Measurements from ENCODE around the gene PTPRG. TPM values are rescaled to one million over a fixed set of nuclear protein-coding genes. Genes with fewer than 3 reads are reported as not detected.

The PTPRG gene
- total and polyA plus RNA-seq, 2 donors (not counting 3 experiments of a cell fraction or from before 2014, with no cell fraction given), result 8.9 to 39.1 TPM

DNA sequence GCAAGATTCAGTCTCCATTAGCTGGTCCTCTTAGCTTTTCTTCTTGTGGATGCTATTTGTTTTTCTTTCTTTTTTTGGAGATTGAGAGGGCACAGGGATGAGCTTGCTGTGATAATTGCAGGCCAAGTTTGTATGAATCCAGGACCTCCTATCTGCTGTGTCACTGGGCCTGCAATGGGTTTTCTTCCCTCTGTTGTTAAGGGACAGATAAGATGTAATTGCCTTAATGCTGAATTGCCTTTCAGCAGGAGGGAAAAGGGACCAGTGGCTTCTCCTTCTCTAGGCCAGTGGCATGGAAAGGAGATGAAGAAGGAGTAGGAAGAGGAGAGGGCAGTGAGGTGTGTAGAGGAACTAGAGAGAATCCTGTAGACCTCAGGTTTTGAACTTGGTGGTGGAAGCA is 29.9 kb downstream of the PTPRG start:
- Histone ChIP-seq H3K9me3 (replicated peaks; ENCODE audit: control insufficient read depth, insufficient read depth, low read length) (no peaks in the 10 kb centered on the region), H3K4me1 (ENCODE audit: control insufficient read depth, extremely low read depth, insufficient read depth, low read length) (no peaks in the 10 kb centered on the region), H2AFZ (ENCODE audit: low read depth, low read length) (no peak overlapping the region), H3K4me2 (ENCODE audit: insufficient read depth, low read length) (no peak overlapping the region), H3K27me3 (ENCODE audit: control insufficient read depth in 2 of 2, insufficient read depth in 2 of 2, low read length in 2 of 2) (no peaks in the 10 kb centered on the region), H3K27ac (ENCODE audit: insufficient read depth, low read depth, low read length) (no peak overlapping the region), H3K79me2 (ENCODE audit: control insufficient read depth, insufficient read depth, low read length) (peaks cover 4% of the 10 kb centered on the region), H3K9me1 (replicated peaks; ENCODE audit: control insufficient read depth, extremely low read depth, insufficient read depth, low read length) (no peaks in the 10 kb centered on the region), H4K20me1 (replicated peaks; ENCODE audit: control insufficient read depth, extremely low read depth, insufficient read depth, low read length) (no peaks in the 10 kb centered on the region), H3K4me3 (replicated peaks in 1 of 3; ENCODE audit: insufficient read depth in 1 of 3, low read depth in 1 of 3, low read length in 3 of 3) (no peak overlapping the region), H3K9ac (replicated peaks; ENCODE audit: extremely low read depth, insufficient read depth, low read length) (no peak overlapping the region), H3K36me3 (ENCODE audit: control insufficient read depth in 2 of 2, extremely low read depth in 1 of 2, insufficient read depth in 2 of 2, low read length in 2 of 2) (no peaks in the 10 kb centered on the region)
- FAIRE-seq (no peak), DNase-seq (ENCODE audit: low read depth, low spot score) (no peak)
- dilution Hi-C loops (cut with MboI; ENCODE audit: extremely low pct_ligation_motif_present, low sequenced_read_pairs) (no loop called here), intact Hi-C loops (cut with micrococcal nuclease) (no loop called here)
- BruUV-seq (replicated peaks), result no TSS peak
- CTCF ChIA-PET, result no interaction called here
- POLR2A ChIA-PET, result no interaction called here
- TF ChIP-seq JUN (IDR thresholded peaks at IDR 0.05; ENCODE audit: borderline replicate concordance, insufficient read depth, insufficient read length, low read depth), result no peak
- TF ChIP-seq, protein P1, sequence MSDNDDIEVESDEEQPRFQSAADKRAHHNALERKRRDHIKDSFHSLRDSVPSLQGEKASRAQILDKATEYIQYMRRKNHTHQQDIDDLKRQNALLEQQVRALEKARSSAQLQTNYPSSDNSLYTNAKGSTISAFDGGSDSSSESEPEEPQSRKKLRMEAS (IDR thresholded peaks at IDR 0.05; ENCODE audit: insufficient read depth, insufficient read length), result no peak
- TF ChIP-seq, protein P2, sequence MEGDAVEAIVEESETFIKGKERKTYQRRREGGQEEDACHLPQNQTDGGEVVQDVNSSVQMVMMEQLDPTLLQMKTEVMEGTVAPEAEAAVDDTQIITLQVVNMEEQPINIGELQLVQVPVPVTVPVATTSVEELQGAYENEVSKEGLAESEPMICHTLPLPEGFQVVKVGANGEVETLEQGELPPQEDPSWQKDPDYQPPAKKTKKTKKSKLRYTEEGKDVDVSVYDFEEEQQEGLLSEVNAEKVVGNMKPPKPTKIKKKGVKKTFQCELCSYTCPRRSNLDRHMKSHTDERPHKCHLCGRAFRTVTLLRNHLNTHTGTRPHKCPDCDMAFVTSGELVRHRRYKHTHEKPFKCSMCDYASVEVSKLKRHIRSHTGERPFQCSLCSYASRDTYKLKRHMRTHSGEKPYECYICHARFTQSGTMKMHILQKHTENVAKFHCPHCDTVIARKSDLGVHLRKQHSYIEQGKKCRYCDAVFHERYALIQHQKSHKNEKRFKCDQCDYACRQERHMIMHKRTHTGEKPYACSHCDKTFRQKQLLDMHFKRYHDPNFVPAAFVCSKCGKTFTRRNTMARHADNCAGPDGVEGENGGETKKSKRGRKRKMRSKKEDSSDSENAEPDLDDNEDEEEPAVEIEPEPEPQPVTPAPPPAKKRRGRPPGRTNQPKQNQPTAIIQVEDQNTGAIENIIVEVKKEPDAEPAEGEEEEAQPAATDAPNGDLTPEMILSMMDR (IDR thresholded peaks at IDR 0.05; ENCODE audit: extremely low read depth in 1 of 2, insufficient read depth in 1 of 2, low read depth in 1 of 2, low read length in 2 of 2), result no peak
- no peak for TF ChIP-seq POLR2AphosphoS5 (IDR thresholded peaks at IDR 0.05; ENCODE audit: insufficient read depth, low read depth, low read length)
- TF ChIP-seq GATA2 (IDR thresholded peaks at IDR 0.05; ENCODE audit: insufficient read depth, insufficient read length, low read depth, low read length), result no peak
- no peak for TF ChIP-seq POLR2A (IDR thresholded peaks at IDR 0.05; ENCODE audit: low read depth, low read length)
- no peak for TF ChIP-seq EZH2 (IDR thresholded peaks at IDR 0.05; ENCODE audit: borderline replicate concordance, low read depth, low read length, severe bottlenecking)
- TF ChIP-seq MYC (IDR thresholded peaks at IDR 0.05; ENCODE audit: low read depth, low read length), result no peak
- TF ChIP-seq FOS (IDR thresholded peaks at IDR 0.05; ENCODE audit: borderline replicate concordance, insufficient read depth, low read length), result no peak
